Astrocyte (in vitro differentiated cells and primary cell): ENCODE measurements around the gene PFKL. TPM values are rescaled to one million over a fixed set of nuclear protein-coding genes. Genes with fewer than 3 reads are reported as not detected.
A peak's percentile ranks its signal among the peaks of the same experiment; 100 is the strongest.

ENCODE experiments used
- DNase-seq: peaks from one replicate; pipeline ENCODE4 v3.0.0-alpha.2; 2010; ENCODE audit warnings: low read depth
- FAIRE-seq: peaks from 2 replicates; lab custom pipeline; 2011; peaks lifted over from hg19 to GRCh38; lab: Jason Lieb, UNC
- H2AFZ ChIP-seq: 2 replicates; pipeline ENCODE4 v1.6.0; 2012; ENCODE audit warnings: low read depth, low read length, inconsistent platforms
- H3K27ac ChIP-seq: 2 replicates; pipeline ENCODE4 v1.5.1; 2011; ENCODE audit warnings: low read depth, low read length, inconsistent platforms
- H3K27me3 ChIP-seq: 2 replicates; pipeline ENCODE4 v1.6.0; 2011; ENCODE audit warnings: low read length, inconsistent platforms; ENCODE audit not compliant: insufficient read depth
- H3K36me3 ChIP-seq: 2 replicates; pipeline ENCODE4 v1.5.1; 2011; ENCODE audit warnings: low read length, inconsistent platforms; ENCODE audit not compliant: insufficient read depth
- H3K4me1 ChIP-seq: 2 replicates; pipeline ENCODE4 v1.5.1; 2011; ENCODE audit warnings: low read length, inconsistent platforms; ENCODE audit not compliant: insufficient read depth
- H3K4me2 ChIP-seq: 2 replicates; pipeline ENCODE4 v1.6.0; 2012; ENCODE audit warnings: low read length, inconsistent platforms
- H3K4me3 ChIP-seq: 2 replicates; pipeline ENCODE4 v1.5.1; 2011; ENCODE audit warnings: low read depth, mild to moderate bottlenecking, low read length, inconsistent platforms; ENCODE audit not compliant: insufficient read depth
- H3K79me2 ChIP-seq: 2 replicates; pipeline ENCODE4 v1.6.0; 2012; ENCODE audit warnings: mild to moderate bottlenecking, low read length, inconsistent platforms; ENCODE audit not compliant: insufficient read depth
- H3K9ac ChIP-seq: 2 replicates; pipeline ENCODE4 v1.6.0; 2012; ENCODE audit warnings: mild to moderate bottlenecking, low read length, inconsistent platforms
- H3K9me3 ChIP-seq: 2 replicates; pipeline ENCODE4 v1.5.1; 2012; ENCODE audit warnings: low read depth, mild to moderate bottlenecking, low read length, inconsistent platforms; ENCODE audit not compliant: insufficient read depth
- H4K20me1 ChIP-seq: 2 replicates; pipeline ENCODE4 v1.6.0; 2012; ENCODE audit warnings: low read length, inconsistent platforms; ENCODE audit not compliant: insufficient read depth
- H3K27ac Mint-ChIP-seq: one replicate; pipeline ENCODE4 v1.8.0; 2021; ENCODE audit warnings: mild to moderate bottlenecking, mixed read lengths; ENCODE audit not compliant: unreplicated experiment
- H3K27me3 Mint-ChIP-seq: one replicate; pipeline ENCODE4 v1.8.0; 2021; ENCODE audit warnings: low read depth, mixed read lengths; ENCODE audit not compliant: unreplicated experiment
- H3K36me3 Mint-ChIP-seq: one replicate; pipeline ENCODE4 v1.8.0; 2021; ENCODE audit warnings: low read depth, mixed read lengths; ENCODE audit not compliant: unreplicated experiment
- H3K4me1 Mint-ChIP-seq: one replicate; pipeline ENCODE4 v1.8.0; 2021; ENCODE audit warnings: low read depth, mixed read lengths; ENCODE audit not compliant: unreplicated experiment
- H3K4me3 Mint-ChIP-seq: one replicate; pipeline ENCODE4 v1.8.0; 2021; ENCODE audit warnings: mild to moderate bottlenecking, moderate library complexity, mixed read lengths; ENCODE audit not compliant: unreplicated experiment
- H3K9me3 Mint-ChIP-seq: one replicate; pipeline ENCODE4 v1.8.0; 2021; ENCODE audit warnings: mild to moderate bottlenecking, mixed read lengths; ENCODE audit not compliant: unreplicated experiment
- EZH2 ChIP-seq: IDR thresholded peaks from 2 replicates; pipeline ENCODE4 v1.6.1; 2012; ENCODE audit warnings: mild to moderate bottlenecking, low read length, inconsistent platforms; ENCODE audit not compliant: insufficient read depth
- total RNA-seq: library from RNA; stranded (reverse); gene quantifications from 2 replicates; pipeline ENCODE4 v1.2.1, GENCODE V29; 2021
- TF ChIP-seq, protein P1 (sequence below): IDR thresholded peaks from 2 replicates; pipeline ENCODE4 v1.5.1; 2011; ENCODE audit warnings: low read depth, mild to moderate bottlenecking, inconsistent platforms, low read length, moderate library complexity; ENCODE audit not compliant: insufficient read depth

Gene PFKL
- total RNA-seq, 1 donor from 2014 or later = 109 TPM

GRCh38 chr21:44329971-44330681 lies 30.3 kb downstream of the PFKL start:
- no peak for DNase-seq
- Histone ChIP-seq H3K79me2 (no peaks in the 10 kb centered on the region), H3K27me3 (no peaks in the 10 kb centered on the region), H3K9ac (no peak overlapping the region), H3K27ac (no peak overlapping the region), H4K20me1 (peaks cover 4% of the 10 kb centered on the region), H3K4me3 (no peak overlapping the region), H3K36me3 (no peaks in the 10 kb centered on the region), H3K9me3 (no peaks in the 10 kb centered on the region), H2AFZ (no peak overlapping the region), H3K4me2 (no peak overlapping the region), H3K4me1 (no peaks in the 10 kb centered on the region)
- TF ChIP-seq, protein P1, sequence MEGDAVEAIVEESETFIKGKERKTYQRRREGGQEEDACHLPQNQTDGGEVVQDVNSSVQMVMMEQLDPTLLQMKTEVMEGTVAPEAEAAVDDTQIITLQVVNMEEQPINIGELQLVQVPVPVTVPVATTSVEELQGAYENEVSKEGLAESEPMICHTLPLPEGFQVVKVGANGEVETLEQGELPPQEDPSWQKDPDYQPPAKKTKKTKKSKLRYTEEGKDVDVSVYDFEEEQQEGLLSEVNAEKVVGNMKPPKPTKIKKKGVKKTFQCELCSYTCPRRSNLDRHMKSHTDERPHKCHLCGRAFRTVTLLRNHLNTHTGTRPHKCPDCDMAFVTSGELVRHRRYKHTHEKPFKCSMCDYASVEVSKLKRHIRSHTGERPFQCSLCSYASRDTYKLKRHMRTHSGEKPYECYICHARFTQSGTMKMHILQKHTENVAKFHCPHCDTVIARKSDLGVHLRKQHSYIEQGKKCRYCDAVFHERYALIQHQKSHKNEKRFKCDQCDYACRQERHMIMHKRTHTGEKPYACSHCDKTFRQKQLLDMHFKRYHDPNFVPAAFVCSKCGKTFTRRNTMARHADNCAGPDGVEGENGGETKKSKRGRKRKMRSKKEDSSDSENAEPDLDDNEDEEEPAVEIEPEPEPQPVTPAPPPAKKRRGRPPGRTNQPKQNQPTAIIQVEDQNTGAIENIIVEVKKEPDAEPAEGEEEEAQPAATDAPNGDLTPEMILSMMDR = no peak
- no peak for TF ChIP-seq EZH2
- FAIRE-seq = no peak
- H3K4me1 Mint-ChIP-seq = peaks cover 4% of the 10 kb centered on the region
- no peaks in the 10 kb centered on the region for H3K9me3 Mint-ChIP-seq
- H3K36me3 Mint-ChIP-seq = peaks cover 2% of the 10 kb centered on the region
- H3K4me3 Mint-ChIP-seq = peak overlapping the region; percentile 20
- peaks cover 2% of the 10 kb centered on the region for H3K27me3 Mint-ChIP-seq
- no peak overlapping the region for H3K27ac Mint-ChIP-seq

GRCh38 chr21:44330698-44331097 lies 30.8 kb downstream of the PFKL start:
- DNase-seq = no peak
- no peak overlapping the region for H3K27ac ChIP-seq
- no peaks in the 10 kb centered on the region for H3K27me3 ChIP-seq
- no peak overlapping the region for H3K9ac ChIP-seq
- FAIRE-seq = no peak
- TF ChIP-seq, protein P1 = no peak
- TF ChIP-seq EZH2 = no peak
- H2AFZ ChIP-seq = no peak overlapping the region
- Mint-ChIP-seq H3K4me3 (no peak overlapping the region), H3K27ac (no peak overlapping the region), H3K27me3 (peaks cover 2% of the 10 kb centered on the region), H3K9me3 (no peaks in the 10 kb centered on the region), H3K4me1 (peaks cover 4% of the 10 kb centered on the region), H3K36me3 (peaks cover 2% of the 10 kb centered on the region)
- peaks cover 4% of the 10 kb centered on the region for H4K20me1 ChIP-seq
- no peaks in the 10 kb centered on the region for H3K79me2 ChIP-seq
- no peak overlapping the region for H3K4me2 ChIP-seq
- H3K4me1 ChIP-seq = no peaks in the 10 kb centered on the region
- H3K4me3 ChIP-seq = no peak overlapping the region
- H3K9me3 ChIP-seq = no peaks in the 10 kb centered on the region
- H3K36me3 ChIP-seq = no peaks in the 10 kb centered on the region

DNA sequence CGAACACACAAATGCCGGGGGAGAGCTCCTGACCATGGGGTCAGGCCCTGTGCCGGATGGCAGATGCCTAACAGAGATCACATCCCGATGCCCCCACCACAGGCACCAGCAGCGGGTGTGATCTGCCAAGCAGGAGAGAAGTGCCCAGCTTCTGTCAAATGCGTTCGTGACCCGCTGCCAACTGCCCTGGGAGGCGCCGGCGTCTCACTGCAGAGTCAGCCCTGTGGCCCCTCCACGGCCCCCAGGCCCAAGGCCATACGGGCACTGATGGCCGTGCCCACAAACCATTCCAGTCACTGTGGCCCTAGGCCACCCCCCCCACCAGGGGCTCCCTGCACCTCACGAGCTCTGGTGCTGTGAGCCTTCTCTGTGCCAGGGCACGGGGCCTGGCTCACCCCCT lies 31.4 kb downstream of the PFKL start:
- Histone ChIP-seq H3K9me3 (no peaks in the 10 kb centered on the region), H3K4me3 (no peak overlapping the region), H4K20me1 (peaks cover 4% of the 10 kb centered on the region), H3K4me1 (no peaks in the 10 kb centered on the region), H3K27ac (no peak overlapping the region), H3K4me2 (no peak overlapping the region), H2AFZ (no peak overlapping the region), H3K27me3 (no peaks in the 10 kb centered on the region), H3K36me3 (no peaks in the 10 kb centered on the region), H3K9ac (no peak overlapping the region), H3K79me2 (no peaks in the 10 kb centered on the region)
- H3K27me3 Mint-ChIP-seq = peaks cover 2% of the 10 kb centered on the region
- no peak overlapping the region for H3K4me3 Mint-ChIP-seq
- no peaks in the 10 kb centered on the region for H3K9me3 Mint-ChIP-seq
- FAIRE-seq (no peak), DNase-seq (no peak)
- no peak for TF ChIP-seq EZH2
- TF ChIP-seq, protein P1 = no peak
- H3K27ac Mint-ChIP-seq = no peak overlapping the region
- peaks cover 4% of the 10 kb centered on the region for H3K4me1 Mint-ChIP-seq
- peaks cover 2% of the 10 kb centered on the region for H3K36me3 Mint-ChIP-seq
